HepG2 (cell line): ENCODE measurements around the gene FAM110A. TPM values are rescaled to one million over a fixed set of nuclear protein-coding genes. Genes with fewer than 3 reads are reported as not detected.

Source experiments
- CREB1 ChIP-seq, 2 experiments: fragments of 450-650 bp in 1 of 2; IDR thresholded peaks; 2 replicates each; pipeline ENCODE4 v1.6.1; 2016 to 2017; ENCODE audit warnings: control low read depth in 1 of 2, mild to moderate bottlenecking in 1 of 2, missing compliant biosample characterization in 1 of 2, missing genetic modification characterization in 1 of 2
- GTF3A ChIP-seq: sonication (generic); formaldehyde crosslinking; conservative IDR thresholded peaks from 2 replicates; pipeline ENCODE4 v1.4.0; 2020; ENCODE audit warnings: mild to moderate bottlenecking, missing genetic modification reagents
- KDM2A ChIP-seq: sonication (generic); formaldehyde crosslinking; IDR thresholded peaks from 2 replicates; pipeline ENCODE4 v1.4.0; 2020; ENCODE audit warnings: low read depth, missing genetic modification reagents, borderline replicate concordance
- KLF13 ChIP-seq: sonication (generic); formaldehyde crosslinking; IDR thresholded peaks from 2 replicates; pipeline ENCODE4 v1.4.0; 2020; ENCODE audit warnings: mild to moderate bottlenecking, missing genetic modification reagents
- KLF9 ChIP-seq: IDR thresholded peaks from 2 replicates; pipeline ENCODE4 v1.6.1; 2016; ENCODE audit warnings: low read depth
- MIER2 ChIP-seq: IDR thresholded peaks from 2 replicates; pipeline ENCODE4 v1.6.1; 2016; ENCODE audit warnings: missing biosample characterization, missing genetic modification reagents
- NCOA2 ChIP-seq: sonication (generic); formaldehyde crosslinking; IDR thresholded peaks from 2 replicates; pipeline ENCODE4 v1.8.0; 2022; ENCODE audit warnings: inconsistent platforms
- NCOA5 ChIP-seq: sonication (generic); formaldehyde crosslinking; IDR thresholded peaks from 2 replicates; pipeline ENCODE4 v1.4.0; 2020; ENCODE audit warnings: missing genetic modification reagents
- PHF8 ChIP-seq: sonication (generic); formaldehyde crosslinking; IDR thresholded peaks from 2 replicates; pipeline ENCODE4 v1.5.0; 2020; ENCODE audit warnings: missing genetic modification reagents
- PLRG1 ChIP-seq: fragments of 450-650 bp; conservative IDR thresholded peaks from 2 replicates; pipeline ENCODE4 v1.6.1; 2016
- POLR2AphosphoS5 ChIP-seq: IDR thresholded peaks from 2 replicates; pipeline ENCODE4 v1.6.1; 2012; ENCODE audit warnings: low read depth, low read length
- ZFYVE20 ChIP-seq: sonication (generic); formaldehyde crosslinking; IDR thresholded peaks from 2 replicates; pipeline ENCODE4 v1.8.0; 2023; ENCODE audit warnings: low read depth, mild to moderate bottlenecking, moderate library complexity, missing genetic modification reagents, borderline replicate concordance
- ZNF747 ChIP-seq: sonication (generic); formaldehyde crosslinking; IDR thresholded peaks from 2 replicates; pipeline ENCODE4 v1.8.1; 2023; ENCODE audit warnings: missing genetic modification reagents, mild to moderate bottlenecking, borderline replicate concordance
- polyA plus RNA-seq, 8 experiments: library from polyadenylated mRNA; depleted of rRNA in 3 of 8; stranded (reverse) in 7 of 8; unstranded in 1 of 8; fragments of >200 nt; fragmentation: Illumina TruSeq in 4 of 8; extraction: Trizol in 4 of 8; gene quantifications; 2 replicates each; pipeline versions ENCODE4 v1.2.1 to v1.2.3, GENCODE V29; 2011 to 2016; ENCODE audit warnings: low read depth in 4 of 8, missing spikeins in 1 of 8, mixed read lengths in 1 of 8; ENCODE audit not compliant: insufficient read depth in 1 of 8
- total RNA-seq, 5 experiments: library from RNA; depleted of rRNA; stranded (reverse); fragments of >200 nt; fragmentation: Illumina TruSeq; extraction: Trizol; gene quantifications; 2 replicates each; pipeline ENCODE4 v1.2.3, GENCODE V29; 2016; ENCODE audit warnings: low read depth in 1 of 5
- TF ChIP-seq, protein P1 (sequence below): sonication (generic); formaldehyde crosslinking; IDR thresholded peaks from 2 replicates; pipeline ENCODE4 v1.5.0; 2020; ENCODE audit warnings: missing genetic modification reagents
- TF ChIP-seq, protein P2 (sequence below): sonication (generic); formaldehyde crosslinking; IDR thresholded peaks from 2 replicates; pipeline ENCODE4 v1.4.0; 2020; ENCODE audit warnings: low read depth, missing genetic modification reagents
- TF ChIP-seq, protein P3 (sequence below): sonication (generic); formaldehyde crosslinking; IDR thresholded peaks from 2 replicates; pipeline ENCODE4 v1.8.1; 2023; ENCODE audit warnings: mild to moderate bottlenecking, missing genetic modification reagents
- TF ChIP-seq, protein P4 (sequence below): sonication (generic); formaldehyde crosslinking; IDR thresholded peaks from 2 replicates; pipeline ENCODE4 v1.5.1; 2020; ENCODE audit warnings: mild to moderate bottlenecking, missing genetic modification reagents, moderate library complexity

FAM110A gene
- total and polyA plus RNA-seq, 2 of the 13 experiments (the other 11 are each of a cell fraction or from before 2014, with no cell fraction given): 1.9 TPM

DNA sequence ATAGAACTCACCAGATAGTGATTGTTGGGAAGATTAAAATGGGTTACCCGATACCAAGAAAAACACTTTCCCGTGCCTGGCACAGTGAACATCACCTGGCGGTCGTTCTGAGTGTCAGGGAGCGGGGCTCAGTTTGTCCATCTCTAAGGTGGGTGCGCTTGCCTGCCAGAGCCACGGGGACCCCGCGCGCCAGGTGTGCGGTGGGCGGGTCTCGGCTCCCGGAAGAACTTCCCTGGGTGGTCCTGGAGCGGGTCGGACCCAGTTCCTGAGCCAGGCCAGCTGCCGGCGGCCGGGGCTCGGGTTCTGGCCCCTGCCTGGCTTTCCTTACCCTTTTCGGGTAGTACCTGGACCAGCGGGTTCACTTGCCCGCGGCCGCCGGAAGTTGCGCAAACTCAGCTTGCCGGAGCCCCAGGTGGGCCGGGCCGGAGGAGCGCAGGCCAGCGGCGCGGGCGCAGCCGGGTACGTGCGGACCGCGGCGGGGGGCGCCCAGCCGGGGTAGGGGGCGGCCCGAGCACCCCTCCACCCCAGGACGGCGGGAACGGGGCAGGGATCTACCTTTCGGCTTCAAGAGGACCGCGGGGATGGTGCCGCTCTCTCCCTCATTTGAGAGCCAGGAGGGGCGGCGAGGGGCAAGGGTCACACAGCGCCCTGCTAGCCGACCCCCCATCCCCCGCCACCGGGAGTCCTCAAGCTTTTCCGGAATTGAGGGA is 7.5 kb downstream of the FAM110A start (continued):
- TF ChIP-seq, protein P1, sequence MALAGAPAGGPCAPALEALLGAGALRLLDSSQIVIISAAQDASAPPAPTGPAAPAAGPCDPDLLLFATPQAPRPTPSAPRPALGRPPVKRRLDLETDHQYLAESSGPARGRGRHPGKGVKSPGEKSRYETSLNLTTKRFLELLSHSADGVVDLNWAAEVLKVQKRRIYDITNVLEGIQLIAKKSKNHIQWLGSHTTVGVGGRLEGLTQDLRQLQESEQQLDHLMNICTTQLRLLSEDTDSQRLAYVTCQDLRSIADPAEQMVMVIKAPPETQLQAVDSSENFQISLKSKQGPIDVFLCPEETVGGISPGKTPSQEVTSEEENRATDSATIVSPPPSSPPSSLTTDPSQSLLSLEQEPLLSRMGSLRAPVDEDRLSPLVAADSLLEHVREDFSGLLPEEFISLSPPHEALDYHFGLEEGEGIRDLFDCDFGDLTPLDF (CRISPR knock-in tag): 0 out of 2 replicates have a peak, but pooled peaks have one; percentile 54
- no peak for TF ChIP-seq MIER2 (CRISPR knock-in tag)
- TF ChIP-seq PLRG1: no peak
- no peak for TF ChIP-seq NCOA2 (CRISPR knock-in tag)
- no peak for TF ChIP-seq POLR2AphosphoS5
- peak; percentile 56; the same call in 1 of the 2 replicates for TF ChIP-seq PHF8 (CRISPR knock-in tag)
- TF ChIP-seq ZNF747 (CRISPR knock-in tag): peak; percentile 35; the same call in 1 of the 2 replicates
- no peak for TF ChIP-seq ZFYVE20 (CRISPR knock-in tag)
- TF ChIP-seq, protein P2, sequence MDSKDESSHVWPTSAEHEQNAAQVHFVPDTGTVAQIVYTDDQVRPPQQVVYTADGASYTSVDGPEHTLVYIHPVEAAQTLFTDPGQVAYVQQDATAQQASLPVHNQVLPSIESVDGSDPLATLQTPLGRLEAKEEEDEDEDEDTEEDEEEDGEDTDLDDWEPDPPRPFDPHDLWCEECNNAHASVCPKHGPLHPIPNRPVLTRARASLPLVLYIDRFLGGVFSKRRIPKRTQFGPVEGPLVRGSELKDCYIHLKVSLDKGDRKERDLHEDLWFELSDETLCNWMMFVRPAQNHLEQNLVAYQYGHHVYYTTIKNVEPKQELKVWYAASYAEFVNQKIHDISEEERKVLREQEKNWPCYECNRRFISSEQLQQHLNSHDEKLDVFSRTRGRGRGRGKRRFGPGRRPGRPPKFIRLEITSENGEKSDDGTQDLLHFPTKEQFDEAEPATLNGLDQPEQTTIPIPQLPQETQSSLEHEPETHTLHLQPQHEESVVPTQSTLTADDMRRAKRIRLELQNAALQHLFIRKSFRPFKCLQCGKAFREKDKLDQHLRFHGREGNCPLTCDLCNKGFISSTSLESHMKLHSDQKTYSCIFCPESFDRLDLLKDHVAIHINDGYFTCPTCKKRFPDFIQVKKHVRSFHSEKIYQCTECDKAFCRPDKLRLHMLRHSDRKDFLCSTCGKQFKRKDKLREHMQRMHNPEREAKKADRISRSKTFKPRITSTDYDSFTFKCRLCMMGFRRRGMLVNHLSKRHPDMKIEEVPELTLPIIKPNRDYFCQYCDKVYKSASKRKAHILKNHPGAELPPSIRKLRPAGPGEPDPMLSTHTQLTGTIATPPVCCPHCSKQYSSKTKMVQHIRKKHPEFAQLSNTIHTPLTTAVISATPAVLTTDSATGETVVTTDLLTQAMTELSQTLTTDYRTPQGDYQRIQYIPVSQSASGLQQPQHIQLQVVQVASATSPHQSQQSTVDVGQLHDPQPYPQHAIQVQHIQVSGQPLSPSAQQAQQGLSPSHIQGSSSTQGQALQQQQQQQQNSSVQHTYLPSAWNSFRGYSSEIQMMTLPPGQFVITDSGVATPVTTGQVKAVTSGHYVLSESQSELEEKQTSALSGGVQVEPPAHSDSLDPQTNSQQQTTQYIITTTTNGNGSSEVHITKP (CRISPR knock-in tag): peak; percentile 88
- no peak for TF ChIP-seq CREB1 (IDR thresholded peaks at IDR 0.05)
- TF ChIP-seq CREB1 (CRISPR knock-in tag; IDR thresholded peaks at IDR 0.05): no peak
- no peak for TF ChIP-seq KLF13 (CRISPR knock-in tag)
- TF ChIP-seq, protein P3, sequence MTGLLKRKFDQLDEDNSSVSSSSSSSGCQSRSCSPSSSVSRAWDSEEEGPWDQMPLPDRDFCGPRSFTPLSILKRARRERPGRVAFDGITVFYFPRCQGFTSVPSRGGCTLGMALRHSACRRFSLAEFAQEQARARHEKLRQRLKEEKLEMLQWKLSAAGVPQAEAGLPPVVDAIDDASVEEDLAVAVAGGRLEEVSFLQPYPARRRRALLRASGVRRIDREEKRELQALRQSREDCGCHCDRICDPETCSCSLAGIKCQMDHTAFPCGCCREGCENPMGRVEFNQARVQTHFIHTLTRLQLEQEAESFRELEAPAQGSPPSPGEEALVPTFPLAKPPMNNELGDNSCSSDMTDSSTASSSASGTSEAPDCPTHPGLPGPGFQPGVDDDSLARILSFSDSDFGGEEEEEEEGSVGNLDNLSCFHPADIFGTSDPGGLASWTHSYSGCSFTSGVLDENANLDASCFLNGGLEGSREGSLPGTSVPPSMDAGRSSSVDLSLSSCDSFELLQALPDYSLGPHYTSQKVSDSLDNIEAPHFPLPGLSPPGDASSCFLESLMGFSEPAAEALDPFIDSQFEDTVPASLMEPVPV (CRISPR knock-in tag): no peak
- TF ChIP-seq GTF3A (CRISPR knock-in tag): no peak
- no peak for TF ChIP-seq NCOA5 (CRISPR knock-in tag)
- TF ChIP-seq, protein P4, sequence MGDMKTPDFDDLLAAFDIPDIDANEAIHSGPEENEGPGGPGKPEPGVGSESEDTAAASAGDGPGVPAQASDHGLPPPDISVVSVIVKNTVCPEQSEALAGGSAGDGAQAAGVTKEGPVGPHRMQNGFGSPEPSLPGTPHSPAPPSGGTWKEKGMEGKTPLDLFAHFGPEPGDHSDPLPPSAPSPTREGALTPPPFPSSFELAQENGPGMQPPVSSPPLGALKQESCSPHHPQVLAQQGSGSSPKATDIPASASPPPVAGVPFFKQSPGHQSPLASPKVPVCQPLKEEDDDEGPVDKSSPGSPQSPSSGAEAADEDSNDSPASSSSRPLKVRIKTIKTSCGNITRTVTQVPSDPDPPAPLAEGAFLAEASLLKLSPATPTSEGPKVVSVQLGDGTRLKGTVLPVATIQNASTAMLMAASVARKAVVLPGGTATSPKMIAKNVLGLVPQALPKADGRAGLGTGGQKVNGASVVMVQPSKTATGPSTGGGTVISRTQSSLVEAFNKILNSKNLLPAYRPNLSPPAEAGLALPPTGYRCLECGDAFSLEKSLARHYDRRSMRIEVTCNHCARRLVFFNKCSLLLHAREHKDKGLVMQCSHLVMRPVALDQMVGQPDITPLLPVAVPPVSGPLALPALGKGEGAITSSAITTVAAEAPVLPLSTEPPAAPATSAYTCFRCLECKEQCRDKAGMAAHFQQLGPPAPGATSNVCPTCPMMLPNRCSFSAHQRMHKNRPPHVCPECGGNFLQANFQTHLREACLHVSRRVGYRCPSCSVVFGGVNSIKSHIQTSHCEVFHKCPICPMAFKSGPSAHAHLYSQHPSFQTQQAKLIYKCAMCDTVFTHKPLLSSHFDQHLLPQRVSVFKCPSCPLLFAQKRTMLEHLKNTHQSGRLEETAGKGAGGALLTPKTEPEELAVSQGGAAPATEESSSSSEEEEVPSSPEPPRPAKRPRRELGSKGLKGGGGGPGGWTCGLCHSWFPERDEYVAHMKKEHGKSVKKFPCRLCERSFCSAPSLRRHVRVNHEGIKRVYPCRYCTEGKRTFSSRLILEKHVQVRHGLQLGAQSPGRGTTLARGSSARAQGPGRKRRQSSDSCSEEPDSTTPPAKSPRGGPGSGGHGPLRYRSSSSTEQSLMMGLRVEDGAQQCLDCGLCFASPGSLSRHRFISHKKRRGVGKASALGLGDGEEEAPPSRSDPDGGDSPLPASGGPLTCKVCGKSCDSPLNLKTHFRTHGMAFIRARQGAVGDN: peak; percentile 70
- TF ChIP-seq KDM2A (CRISPR knock-in tag): peak; percentile 59; the same call in 1 of the 2 replicates
- TF ChIP-seq KLF9: no peak
